Measurements from ENCODE around the gene RASGRP2. TPM values are rescaled to one million over a fixed set of nuclear protein-coding genes. Genes with fewer than 3 reads are reported as not detected.

RASGRP2 gene
- total and polyA plus RNA-seq, 2 donors (not counting 3 experiments of a cell fraction or from before 2014, with no cell fraction given): 1.2 to 2.3 TPM

- ChIA-PET CTCF (interaction anchor here (0.8 to 2.8 kb wide), 2 partner anchors 9 to 249 kb away, joined by 3 to 15 read pairs; no protein-coding TSS in a partner anchor), POLR2A (no interaction called here)
- intact Hi-C loops (cut with micrococcal nuclease) (no loop called here), dilution Hi-C loops (cut with MboI; ENCODE audit: extremely low pct_ligation_motif_present, low sequenced_read_pairs) (no loop called here)
- Histone ChIP-seq H3K9me3 (replicated peaks; ENCODE audit: control insufficient read depth, insufficient read depth, low read length) (no peaks in the 10 kb centered on the region), H3K4me1 (ENCODE audit: control insufficient read depth, extremely low read depth, insufficient read depth, low read length) (no peaks in the 10 kb centered on the region), H3K36me3 (ENCODE audit: control insufficient read depth in 2 of 2, extremely low read depth in 1 of 2, insufficient read depth in 2 of 2, low read length in 2 of 2) (no peaks in the 10 kb centered on the region), H4K20me1 (replicated peaks; ENCODE audit: control insufficient read depth, extremely low read depth, insufficient read depth, low read length) (no peaks in the 10 kb centered on the region), H3K27ac (ENCODE audit: insufficient read depth, low read depth, low read length) (no peak overlapping the region), H3K79me2 (ENCODE audit: control insufficient read depth, insufficient read depth, low read length) (no peaks in the 10 kb centered on the region), H3K27me3 (ENCODE audit: control insufficient read depth in 2 of 2, insufficient read depth in 2 of 2, low read length in 2 of 2) (peaks cover 17 to 22% of the 10 kb centered on the region in 2 experiments), H3K4me2 (ENCODE audit: insufficient read depth, low read length) (no peak overlapping the region), H3K9me1 (replicated peaks; ENCODE audit: control insufficient read depth, extremely low read depth, insufficient read depth, low read length) (no peaks in the 10 kb centered on the region), H3K4me3 (replicated peaks in 1 of 3; ENCODE audit: insufficient read depth in 1 of 3, low read depth in 1 of 3, low read length in 3 of 3) (no peak overlapping the region), H3K9ac (replicated peaks; ENCODE audit: extremely low read depth, insufficient read depth, low read length) (no peak overlapping the region), H2AFZ (ENCODE audit: low read depth, low read length) (no peak overlapping the region)
- DNase-seq (ENCODE audit: low read depth, low spot score): no peak
- TF ChIP-seq GATA2 (IDR thresholded peaks at IDR 0.05; ENCODE audit: insufficient read depth, insufficient read length, low read depth, low read length) (no peak), POLR2AphosphoS5 (IDR thresholded peaks at IDR 0.05; ENCODE audit: insufficient read depth, low read depth, low read length) (no peak)
- FAIRE-seq: no peak
- no TSS peak for BruUV-seq (replicated peaks)
Measured at GRCh38 chr11:64697663-64698375, 46.1 kb downstream of the RASGRP2 start.

GRCh38 chr11:64696045-64696444, 47.9 kb downstream of the RASGRP2 start:
- TF ChIP-seq FOS (IDR thresholded peaks at IDR 0.05; ENCODE audit: borderline replicate concordance, insufficient read depth, low read length): no peak
- TF ChIP-seq POLR2AphosphoS5 (IDR thresholded peaks at IDR 0.05; ENCODE audit: insufficient read depth, low read depth, low read length): no peak
- no peak for DNase-seq (ENCODE audit: low read depth, low spot score)
- no TSS peak for BruUV-seq (replicated peaks)
- CTCF ChIA-PET: interaction anchor here (0.6 kb wide), 1 partner anchor 7 kb away, joined by 4 read pairs; no protein-coding TSS in a partner anchor
- Histone ChIP-seq H4K20me1 (replicated peaks; ENCODE audit: control insufficient read depth, extremely low read depth, insufficient read depth, low read length) (no peaks in the 10 kb centered on the region), H3K4me2 (ENCODE audit: insufficient read depth, low read length) (no peak overlapping the region), H3K27ac (ENCODE audit: insufficient read depth, low read depth, low read length) (no peak overlapping the region), H3K36me3 (ENCODE audit: control insufficient read depth in 2 of 2, extremely low read depth in 1 of 2, insufficient read depth in 2 of 2, low read length in 2 of 2) (no peaks in the 10 kb centered on the region), H3K9me1 (replicated peaks; ENCODE audit: control insufficient read depth, extremely low read depth, insufficient read depth, low read length) (no peaks in the 10 kb centered on the region), H3K9ac (replicated peaks; ENCODE audit: extremely low read depth, insufficient read depth, low read length) (no peak overlapping the region), H3K4me1 (ENCODE audit: control insufficient read depth, extremely low read depth, insufficient read depth, low read length) (no peaks in the 10 kb centered on the region), H3K9me3 (replicated peaks; ENCODE audit: control insufficient read depth, insufficient read depth, low read length) (no peaks in the 10 kb centered on the region), H3K79me2 (ENCODE audit: control insufficient read depth, insufficient read depth, low read length) (no peaks in the 10 kb centered on the region), H3K27me3 (ENCODE audit: control insufficient read depth in 2 of 2, insufficient read depth in 2 of 2, low read length in 2 of 2) (peaks cover 20 to 34% of the 10 kb centered on the region in 2 experiments), H2AFZ (ENCODE audit: low read depth, low read length) (no peak overlapping the region), H3K4me3 (replicated peaks in 1 of 3; ENCODE audit: insufficient read depth in 1 of 3, low read depth in 1 of 3, low read length in 3 of 3) (no peak overlapping the region)
- dilution Hi-C loops (cut with MboI; ENCODE audit: extremely low pct_ligation_motif_present, low sequenced_read_pairs): no loop called here
- FAIRE-seq: no peak
- POLR2A ChIA-PET: no interaction called here
- intact Hi-C loops (cut with micrococcal nuclease): no loop called here
